ENCODE measurements around the gene BPIFB3.

DNA sequence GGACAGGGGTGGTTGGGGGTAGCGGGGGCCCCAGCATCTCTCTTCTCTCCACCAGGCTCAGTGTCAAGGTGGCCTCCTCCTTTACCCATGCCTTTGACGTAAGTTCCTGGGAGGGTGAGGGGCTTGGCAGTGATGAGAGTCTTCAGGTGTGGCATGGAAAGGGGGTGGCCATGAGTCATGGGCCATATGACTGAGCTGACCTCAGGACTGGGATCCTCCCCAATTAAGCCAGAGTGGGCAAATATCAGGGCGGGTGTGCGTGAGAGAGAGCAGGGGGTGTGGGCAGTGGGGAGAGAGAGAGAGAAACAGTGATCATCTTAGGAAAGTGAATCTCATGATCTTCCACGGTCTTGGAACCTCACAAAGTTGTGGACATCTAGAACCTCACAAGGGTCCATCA is 17.5 kb downstream of the BPIFB3 start:
- TF ChIP-seq YY1 (IDR thresholded peaks at IDR 0.05; ENCODE audit: insufficient read depth, insufficient read length): no peak
- TF ChIP-seq ZNF274 (IDR thresholded peaks at IDR 0.05; ENCODE audit: low read depth, low read length): no peak

Data from NT2/D1 (cell line).